GM23248 (cell line): ENCODE results near the gene SARDH. TPM values are rescaled to one million over a fixed set of nuclear protein-coding genes. Genes with fewer than 3 reads are reported as not detected.

Source experiments
- DNase-seq: peaks from one replicate; pipeline ENCODE4 v3.0.0-alpha.2; 2015
- H2AFZ ChIP-seq: fragments of 200-600 bp; sonication (generic); 2 replicates; pipeline ENCODE4 v1.6.1; 2016; ENCODE audit warnings: antibody characterized with exemption
- H3F3A ChIP-seq: fragments of 200-600 bp; sonication (generic); 2 replicates; pipeline ENCODE4 v1.6.1; 2016; ENCODE audit warnings: mild to moderate bottlenecking, antibody characterized with exemption, mixed run types; ENCODE audit not compliant: insufficient read depth
- H3K27ac ChIP-seq: fragments of 200-600 bp; sonication (generic); 2 replicates; pipeline ENCODE4 v1.5.1; 2016; ENCODE audit warnings: mild to moderate bottlenecking
- H3K27me3 ChIP-seq: fragments of 200-600 bp; sonication (generic); replicated peaks from 2 replicates; pipeline ENCODE4 v1.6.1; 2016; ENCODE audit warnings: mild to moderate bottlenecking; ENCODE audit not compliant: insufficient read depth
- H3K36me3 ChIP-seq: fragments of 200-600 bp; sonication (generic); 2 replicates; pipeline ENCODE4 v1.6.1; 2016; ENCODE audit warnings: low read depth, mild to moderate bottlenecking
- H3K4me1 ChIP-seq: fragments of 200-600 bp; sonication (generic); 2 replicates; pipeline ENCODE4 v1.6.1; 2016; ENCODE audit warnings: mild to moderate bottlenecking; ENCODE audit not compliant: insufficient read depth
- H3K4me2 ChIP-seq: fragments of 200-600 bp; sonication (generic); one replicate; pipeline ENCODE4 v1.6.1; 2016; ENCODE audit warnings: mild to moderate bottlenecking; ENCODE audit not compliant: unreplicated experiment
- H3K4me3 ChIP-seq: fragments of 200-600 bp; sonication (generic); 2 replicates; pipeline ENCODE4 v1.5.1; 2016; ENCODE audit warnings: mild to moderate bottlenecking
- H3K79me2 ChIP-seq: fragments of 200-600 bp; sonication (generic); 2 replicates; pipeline ENCODE4 v1.6.1; 2016; ENCODE audit warnings: mild to moderate bottlenecking; ENCODE audit not compliant: insufficient read depth
- H3K9ac ChIP-seq: fragments of 200-600 bp; sonication (generic); 2 replicates; pipeline ENCODE4 v1.6.1; 2016; ENCODE audit warnings: mild to moderate bottlenecking
- H3K9me2 ChIP-seq: fragments of 200-600 bp; sonication (generic); 2 replicates; pipeline ENCODE4 v1.6.1; 2016; ENCODE audit warnings: mixed run types, mild to moderate bottlenecking, moderate library complexity; ENCODE audit not compliant: insufficient read depth
- H3K9me3 ChIP-seq: fragments of 200-600 bp; sonication (generic); one replicate; pipeline ENCODE4 v1.6.1; 2017; ENCODE audit warnings: low read depth
- H4K20me1 ChIP-seq: fragments of 200-600 bp; sonication (generic); 2 replicates; pipeline ENCODE4 v1.6.0; 2016; ENCODE audit not compliant: insufficient read depth
- EZH2 ChIP-seq: fragments of 200-600 bp; sonication (generic); IDR thresholded peaks from 2 replicates; pipeline ENCODE4 v1.6.1; 2018; ENCODE audit warnings: antibody characterized with exemption, mild to moderate bottlenecking; ENCODE audit not compliant: insufficient read depth, poor library complexity, severe bottlenecking
- EZH2phosphoT487 ChIP-seq: fragments of 200-600 bp; sonication (generic); IDR thresholded peaks from 2 replicates; pipeline ENCODE4 v1.6.1; 2018; ENCODE audit warnings: antibody characterized with exemption, moderate library complexity, mild to moderate bottlenecking, low read depth; ENCODE audit not compliant: insufficient read depth
- WGBS, 2 experiments: methylation state at CpG; one replicate each; pipeline ENCODE4 v1.1.6; 2015 to 2017; ENCODE audit warnings: low lambda C conversion rate in 2 of 2, low coverage in 1 of 2; ENCODE audit errors: missing lambda C conversion rate in 2 of 2; 5-methylcytosine and 5-hydroxymethylcytosine counted together
- in situ Hi-C: fragments of 300-500 bp; cut with MboI; formaldehyde crosslinking; loops from 2 replicates; pipeline ENCODE4 v1.15.0; 2020
- polyA plus RNA-seq: library from polyadenylated mRNA; unstranded; fragments of >200 nt; fragmentation: Nextera tagmentation; extraction: Ambion mirVana; gene quantifications from 2 replicates; pipeline ENCODE4 v1.2.1, GENCODE V29; 2016
- total RNA-seq: library from RNA; depleted of rRNA; stranded (reverse); fragments of >200 nt; shearing (Covaris generic); gene quantifications from 2 replicates; pipeline ENCODE4 v1.2.3, GENCODE V29; 2014

SARDH gene
- total and polyA plus RNA-seq, 2 experiments from 2014 or later = 0.16 to 2.4 TPM

GRCh38 chr9:133775951-133776905 lies 38.1 kb upstream of the SARDH start:
- in situ Hi-C loops = loop anchor here (25.0 kb wide), 1 partner anchor 336 kb away; no protein-coding TSS in a partner anchor
- H3K9me3 ChIP-seq = no peaks in the 10 kb centered on the region
- no peak overlapping the region for H3K9ac ChIP-seq
- H2AFZ ChIP-seq = no peak overlapping the region
- no peak for DNase-seq
- H3K4me2 ChIP-seq = no peak overlapping the region
- no peaks in the 10 kb centered on the region for H4K20me1 ChIP-seq
- H3K79me2 ChIP-seq = no peaks in the 10 kb centered on the region
- 95 to 96% methylated on average over 23 to 27 of the region's 27 CpGs for WGBS, 2 experiments
- no peak overlapping the region for H3K4me3 ChIP-seq
- no peak for TF ChIP-seq EZH2
- TF ChIP-seq EZH2phosphoT487 = no peak
- no peaks in the 10 kb centered on the region for H3K9me2 ChIP-seq
- no peaks in the 10 kb centered on the region for H3F3A ChIP-seq
- no peak overlapping the region for H3K27ac ChIP-seq
- no peaks in the 10 kb centered on the region for H3K27me3 ChIP-seq
- peaks cover 10% of the 10 kb centered on the region; the same call in 1 of the 2 replicates for H3K36me3 ChIP-seq
- H3K4me1 ChIP-seq = no peaks in the 10 kb centered on the region

GRCh38 chr9:133775291-133775690 lies 37.1 kb upstream of the SARDH start:
- no peak for DNase-seq
- Histone ChIP-seq H3K4me3 (no peak overlapping the region), H3K9me3 (no peaks in the 10 kb centered on the region), H3K4me1 (no peaks in the 10 kb centered on the region), H3F3A (no peaks in the 10 kb centered on the region), H3K36me3 (peaks cover 10% of the 10 kb centered on the region; the same call in 1 of the 2 replicates), H3K27ac (no peak overlapping the region), H3K4me2 (no peak overlapping the region), H2AFZ (no peak overlapping the region), H3K79me2 (no peaks in the 10 kb centered on the region), H3K9ac (no peak overlapping the region), H4K20me1 (no peaks in the 10 kb centered on the region), H3K27me3 (no peaks in the 10 kb centered on the region), H3K9me2 (no peaks in the 10 kb centered on the region)
- 97% methylated on average over 2 of the region's 2 CpGs for WGBS, 2 experiments
- in situ Hi-C loops = loop anchor here (25.0 kb wide), 1 partner anchor 337 kb away; no protein-coding TSS in a partner anchor
- TF ChIP-seq EZH2phosphoT487 = no peak
- no peak for TF ChIP-seq EZH2

DNA sequence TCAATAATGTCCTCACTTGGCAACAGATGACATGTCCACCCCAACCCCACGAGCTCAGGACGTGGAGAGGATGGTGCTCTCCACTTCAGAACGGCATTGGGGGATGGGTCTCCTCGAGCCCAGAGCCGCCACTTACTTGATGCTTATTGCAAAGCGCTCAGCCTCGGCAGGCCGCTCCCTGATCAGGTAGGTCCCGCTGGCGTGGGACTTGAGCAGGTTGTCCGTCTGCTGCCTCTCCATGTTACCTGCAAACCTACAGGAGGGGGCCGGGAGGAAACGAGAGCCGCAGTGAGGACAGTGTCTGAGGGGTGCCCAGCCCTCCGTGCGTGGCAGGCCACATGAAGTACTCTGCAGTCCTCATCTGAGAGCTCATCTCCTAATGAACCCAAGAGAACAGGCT lies 36.6 kb upstream of the SARDH start:
- H3K9me2 ChIP-seq = no peaks in the 10 kb centered on the region
- H3K4me2 ChIP-seq = no peak overlapping the region
- no peaks in the 10 kb centered on the region for H4K20me1 ChIP-seq
- H3K27me3 ChIP-seq = no peaks in the 10 kb centered on the region
- no peak overlapping the region for H3K4me3 ChIP-seq
- no peak overlapping the region for H3K27ac ChIP-seq
- 95 to 96% methylated on average over 16 of the region's 16 CpGs for WGBS, 2 experiments
- in situ Hi-C loops = loop anchor here (25.0 kb wide), 1 partner anchor 338 kb away; no protein-coding TSS in a partner anchor
- no peak overlapping the region for H3K9ac ChIP-seq
- no peaks in the 10 kb centered on the region for H3K4me1 ChIP-seq
- no peaks in the 10 kb centered on the region for H3K9me3 ChIP-seq
- no peak for TF ChIP-seq EZH2phosphoT487
- TF ChIP-seq EZH2 = no peak
- H2AFZ ChIP-seq = no peak overlapping the region
- no peak for DNase-seq
- no peaks in the 10 kb centered on the region for H3F3A ChIP-seq
- no peaks in the 10 kb centered on the region for H3K79me2 ChIP-seq
- H3K36me3 ChIP-seq = peaks cover 10% of the 10 kb centered on the region; the same call in 1 of the 2 replicates

GRCh38 chr9:133773889-133774655 lies 35.9 kb upstream of the SARDH start:
- Histone ChIP-seq H3K36me3 (peaks cover 10% of the 10 kb centered on the region; the same call in 1 of the 2 replicates), H3K9ac (no peak overlapping the region), H3K9me3 (no peaks in the 10 kb centered on the region), H2AFZ (no peak overlapping the region), H3F3A (no peaks in the 10 kb centered on the region), H3K9me2 (no peaks in the 10 kb centered on the region), H3K4me3 (no peak overlapping the region), H3K27ac (no peak overlapping the region), H3K4me1 (no peaks in the 10 kb centered on the region), H4K20me1 (no peaks in the 10 kb centered on the region), H3K79me2 (no peaks in the 10 kb centered on the region), H3K4me2 (no peak overlapping the region), H3K27me3 (no peaks in the 10 kb centered on the region)
- no peak for DNase-seq
- 81 to 89% methylated on average over 8 to 9 of the region's 9 CpGs for WGBS, 2 experiments
- TF ChIP-seq EZH2phosphoT487 (no peak), EZH2 (no peak)
- in situ Hi-C loops = no loop called here
